DOHH2 (cell line): Measurements from ENCODE around the gene TVP23A.

Experiments
- H3F3A ChIP-seq: fragments of 200-600 bp; sonication (generic), shearing (Covaris generic); 2 replicates; pipeline ENCODE4 v1.6.0; 2016; ENCODE audit warnings: antibody characterized with exemption, mild to moderate bottlenecking; ENCODE audit not compliant: control insufficient read depth, insufficient read depth
- H3K27ac ChIP-seq: fragments of 200-600 bp; sonication (generic); 2 replicates; pipeline ENCODE4 v1.5.1; 2014; ENCODE audit warnings: low read depth, mild to moderate bottlenecking, low read length, moderate library complexity
- H3K27me3 ChIP-seq: fragments of 200-600 bp; sonication (generic); 2 replicates; pipeline ENCODE4 v1.6.1; 2014; ENCODE audit warnings: mild to moderate bottlenecking, low read length, mixed read lengths; ENCODE audit not compliant: control insufficient read depth
- H3K36me3 ChIP-seq: fragments of 200-600 bp; sonication (generic); 2 replicates; pipeline ENCODE4 v1.6.1; 2014; ENCODE audit warnings: mild to moderate bottlenecking, low read length, moderate library complexity, mixed read lengths; ENCODE audit not compliant: control insufficient read depth
- H3K4me1 ChIP-seq: fragments of 200-600 bp; sonication (generic); 2 replicates; pipeline ENCODE4 v1.6.1; 2014; ENCODE audit warnings: mild to moderate bottlenecking, low read length, mixed read lengths; ENCODE audit not compliant: control insufficient read depth
- H3K4me2 ChIP-seq: fragments of 200-600 bp; sonication (generic); 2 replicates; pipeline ENCODE4 v1.6.0; 2014; ENCODE audit warnings: mild to moderate bottlenecking, low read length, moderate library complexity
- H3K4me3 ChIP-seq: fragments of 200-600 bp; sonication (generic); 2 replicates; pipeline ENCODE4 v1.5.1; 2014; ENCODE audit warnings: mild to moderate bottlenecking, low read length, mixed read lengths
- H3K79me2 ChIP-seq: fragments of 200-600 bp; sonication (generic); 2 replicates; pipeline ENCODE4 v1.6.1; 2014; ENCODE audit warnings: mild to moderate bottlenecking, low read length, mixed read lengths; ENCODE audit not compliant: control insufficient read depth
- H3K9me2 ChIP-seq: fragments of 200-600 bp; sonication (generic); replicated peaks from 2 replicates; pipeline ENCODE4 v1.6.1; 2014; ENCODE audit warnings: mild to moderate bottlenecking, low read length, mixed read lengths; ENCODE audit not compliant: control insufficient read depth
- H3K9me3 ChIP-seq: fragments of 200-600 bp; sonication (generic); 2 replicates; pipeline ENCODE4 v1.6.1; 2014; ENCODE audit warnings: antibody characterized with exemption, low read length, mixed read lengths; ENCODE audit not compliant: control insufficient read depth, insufficient read depth
- H4K20me1 ChIP-seq: fragments of 200-600 bp; sonication (generic); 2 replicates; pipeline ENCODE4 v1.6.0; 2014; ENCODE audit warnings: low read depth, mild to moderate bottlenecking, antibody characterized with exemption, low read length, moderate library complexity; ENCODE audit not compliant: control insufficient read depth, insufficient read depth
- CTCF ChIP-seq: fragments of 200-600 bp; sonication (generic); IDR thresholded peaks from one replicate; pipeline ENCODE4 v1.5.1; 2014; ENCODE audit warnings: antibody characterized with exemption, mild to moderate bottlenecking, low read depth, low read length; ENCODE audit not compliant: poor library complexity, severe bottlenecking
- EZH2phosphoT487 ChIP-seq: fragments of 200-600 bp; sonication (generic); IDR thresholded peaks from 2 replicates; pipeline ENCODE4 v1.6.1; 2017; ENCODE audit warnings: borderline replicate concordance, mild to moderate bottlenecking, antibody characterized with exemption, low read length, moderate library complexity, mixed read lengths

Gene TVP23A

GRCh38 chr16:10761373-10761772 lies 57.2 kb downstream of the TVP23A start:
- Histone ChIP-seq H3K27me3 (no peaks in the 10 kb centered on the region), H3K4me2 (no peak overlapping the region), H3K4me1 (no peaks in the 10 kb centered on the region), H4K20me1 (no peaks in the 10 kb centered on the region), H3K79me2 (no peaks in the 10 kb centered on the region), H3K9me2 (no peaks in the 10 kb centered on the region), H3K4me3 (no peak overlapping the region), H3K27ac (no peak overlapping the region), H3K9me3 (no peaks in the 10 kb centered on the region), H3K36me3 (peaks cover 76% of the 10 kb centered on the region), H3F3A (no peaks in the 10 kb centered on the region)
- no peak for TF ChIP-seq CTCF
- TF ChIP-seq EZH2phosphoT487 = no peak

- no peaks in the 10 kb centered on the region for H3K79me2 ChIP-seq
- TF ChIP-seq EZH2phosphoT487 = no peak
- TF ChIP-seq CTCF = no peak
- H3K27me3 ChIP-seq = no peaks in the 10 kb centered on the region
- H3K9me3 ChIP-seq = no peaks in the 10 kb centered on the region
- no peaks in the 10 kb centered on the region for H3K9me2 ChIP-seq
- no peak overlapping the region for H3K4me3 ChIP-seq
- H3K4me1 ChIP-seq = no peaks in the 10 kb centered on the region
- no peaks in the 10 kb centered on the region for H4K20me1 ChIP-seq
- no peak overlapping the region for H3K4me2 ChIP-seq
- H3K36me3 ChIP-seq = peaks cover 77% of the 10 kb centered on the region
- no peak overlapping the region for H3K27ac ChIP-seq
- no peaks in the 10 kb centered on the region for H3F3A ChIP-seq
These were observed 57.7 kb downstream of the TVP23A start for GRCh38 chr16:10760858-10761257.

GRCh38 chr16:10756574-10756973 lies 62.0 kb downstream of the TVP23A start:
- TF ChIP-seq EZH2phosphoT487 (no peak), CTCF (no peak)

GRCh38 chr16:10754941-10755340 lies 63.7 kb downstream of the TVP23A start:
- no peak overlapping the region for H3K4me2 ChIP-seq
- no peak overlapping the region for H3K27ac ChIP-seq
- no peaks in the 10 kb centered on the region for H3K27me3 ChIP-seq
- no peak overlapping the region for H3K4me3 ChIP-seq
- no peaks in the 10 kb centered on the region for H3K9me2 ChIP-seq
- no peaks in the 10 kb centered on the region for H3K79me2 ChIP-seq
- H3K9me3 ChIP-seq = no peaks in the 10 kb centered on the region
- peaks cover 2% of the 10 kb centered on the region; the same call in 1 of the 2 replicates for H3F3A ChIP-seq
- H3K4me1 ChIP-seq = peaks cover 17% of the 10 kb centered on the region
- TF ChIP-seq EZH2phosphoT487 (no peak), CTCF (no peak)
- H3K36me3 ChIP-seq = peaks cover 49% of the 10 kb centered on the region
- H4K20me1 ChIP-seq = no peaks in the 10 kb centered on the region

More at GRCh38 chr16:10756574-10756973, 62.0 kb downstream of the TVP23A start:
- H3F3A ChIP-seq = peaks cover 2% of the 10 kb centered on the region; the same call in 1 of the 2 replicates
- H3K27ac ChIP-seq = no peak overlapping the region
- no peak overlapping the region for H3K4me3 ChIP-seq
- H3K27me3 ChIP-seq = no peaks in the 10 kb centered on the region
- no peaks in the 10 kb centered on the region for H3K79me2 ChIP-seq
- no peaks in the 10 kb centered on the region for H3K9me3 ChIP-seq
- no peaks in the 10 kb centered on the region for H4K20me1 ChIP-seq
- peaks cover 62% of the 10 kb centered on the region for H3K36me3 ChIP-seq
- H3K9me2 ChIP-seq = no peaks in the 10 kb centered on the region
- H3K4me1 ChIP-seq = peaks cover 17% of the 10 kb centered on the region
- no peak overlapping the region for H3K4me2 ChIP-seq
